G401.6 (cell line): ENCODE data around the gene UVSSA.
"Not testable (repeated sequence)": the region's sequence is repeated elsewhere in the genome, so short reads cannot be mapped to it uniquely, and the experiment has no call there.

Experiments
- FAIRE-seq: peaks from 2 replicates; lab custom pipeline; 2012; peaks lifted over from hg19 to GRCh38; lab: Jason Lieb, UNC

UVSSA gene

DNA sequence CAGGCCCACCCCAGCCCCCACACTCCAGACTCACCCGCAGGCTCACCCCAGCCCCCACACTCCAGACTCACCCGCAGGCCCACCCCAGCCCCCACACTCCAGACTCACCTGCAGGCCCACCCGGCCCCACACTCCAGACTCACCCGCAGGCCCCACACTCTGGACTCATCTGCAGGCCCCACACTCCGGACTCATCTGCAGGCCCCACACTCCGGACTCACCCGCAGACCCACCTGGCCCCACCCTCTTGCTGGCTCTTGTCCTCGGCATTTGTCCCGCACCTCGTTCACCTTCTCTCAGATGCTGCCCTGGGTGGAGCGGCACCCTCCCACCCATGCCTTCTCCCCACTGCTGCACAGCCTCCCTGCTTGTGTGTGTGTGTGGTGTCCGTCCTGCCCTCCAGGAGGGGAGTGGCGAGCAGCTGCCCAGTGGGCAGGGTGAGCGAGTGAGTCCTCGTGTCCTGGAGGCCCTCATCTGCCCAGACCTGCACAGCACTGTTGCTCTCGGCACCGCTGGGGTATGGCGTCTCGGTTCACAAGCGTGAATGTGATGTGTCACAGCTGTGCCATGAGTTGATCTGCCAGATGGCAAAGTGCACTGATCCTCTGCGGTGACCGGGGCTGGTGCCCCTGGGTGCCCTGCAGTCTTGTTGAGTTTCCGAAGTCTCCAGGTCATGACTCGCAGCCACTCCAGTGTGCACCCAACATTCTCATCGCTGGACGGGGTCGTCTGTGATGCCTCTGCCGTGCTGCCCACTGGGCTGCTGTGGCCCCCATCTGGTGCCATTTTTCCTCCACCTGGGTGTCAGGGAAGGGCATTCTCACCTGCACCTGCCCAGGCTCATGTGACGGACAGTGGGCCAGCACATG lies 29.6 kb upstream of the UVSSA start:
- FAIRE-seq = no peak

DNA sequence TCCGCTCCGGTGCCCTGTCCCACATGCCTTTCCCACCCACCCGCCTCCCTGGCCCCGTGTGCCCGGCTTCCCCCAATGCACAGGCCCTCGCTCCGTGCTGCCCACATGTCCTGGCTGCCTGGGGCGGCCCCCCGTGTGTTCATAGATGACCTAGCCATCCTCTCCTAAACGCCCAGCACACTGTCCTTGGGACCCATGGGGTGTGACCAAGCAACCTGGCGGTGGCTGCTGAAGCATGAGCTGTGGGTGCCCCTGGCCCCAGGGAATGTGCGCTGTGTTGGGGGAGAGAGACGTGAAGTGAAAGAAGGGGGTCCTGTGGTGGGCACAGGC lies 29.0 kb upstream of the UVSSA start:
- FAIRE-seq = no peak

DNA sequence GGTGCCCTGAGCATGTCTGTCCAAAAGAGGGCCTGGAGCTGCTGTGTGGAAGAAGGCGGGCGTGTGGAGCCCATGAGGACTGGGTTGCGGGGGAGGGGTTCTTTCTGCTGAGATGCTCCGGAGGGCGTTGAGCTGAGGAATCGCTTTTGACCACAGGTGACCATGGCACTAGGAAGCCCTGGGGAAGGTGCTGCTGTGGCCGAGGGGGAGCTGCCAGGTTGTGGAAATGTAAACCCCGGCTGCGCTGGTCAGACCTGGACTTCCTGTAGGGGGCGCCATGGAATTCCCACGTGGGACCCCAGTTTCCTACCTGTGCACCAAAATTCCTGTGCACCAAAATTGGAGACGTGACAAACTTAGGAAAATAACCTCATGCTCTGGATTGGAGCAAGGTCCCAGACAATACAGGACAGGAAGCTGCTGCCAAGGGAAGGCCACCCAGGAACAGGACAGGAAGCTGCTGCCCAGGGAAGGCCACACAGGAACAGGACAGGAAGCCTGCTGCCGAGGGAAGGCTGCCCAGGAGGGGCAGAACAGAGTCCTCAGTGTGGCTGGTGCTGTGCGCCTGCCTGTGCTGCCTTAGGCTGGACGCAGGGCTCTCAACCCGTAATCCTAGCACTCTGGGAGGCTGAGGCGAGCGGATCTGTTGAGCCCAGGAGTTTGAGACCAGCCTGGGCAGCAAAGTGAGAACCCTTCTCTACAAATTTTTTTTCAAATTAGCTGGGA lies 28.4 kb upstream of the UVSSA start:
- no peak for FAIRE-seq

DNA sequence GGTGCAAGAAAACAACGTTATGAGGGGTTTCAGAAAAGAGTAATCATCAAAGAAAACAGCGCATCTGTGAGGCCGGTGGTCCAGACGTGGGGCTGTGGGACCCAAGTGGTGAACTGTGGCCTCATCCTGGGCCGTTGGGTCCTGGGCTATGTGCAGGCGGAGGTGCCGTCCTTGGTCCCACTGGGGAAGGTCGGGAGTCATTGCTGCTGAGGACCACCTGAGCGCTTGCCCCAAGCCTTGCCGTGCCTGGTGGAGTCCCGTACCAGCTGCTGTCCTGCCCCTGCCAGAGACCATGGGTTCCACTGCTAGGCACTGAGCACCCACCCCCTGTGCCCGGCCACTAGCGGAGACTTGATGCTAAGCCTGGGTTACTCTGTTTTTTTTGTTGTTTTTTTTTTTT lies 25.5 kb upstream of the UVSSA start:
- no peak for FAIRE-seq

DNA sequence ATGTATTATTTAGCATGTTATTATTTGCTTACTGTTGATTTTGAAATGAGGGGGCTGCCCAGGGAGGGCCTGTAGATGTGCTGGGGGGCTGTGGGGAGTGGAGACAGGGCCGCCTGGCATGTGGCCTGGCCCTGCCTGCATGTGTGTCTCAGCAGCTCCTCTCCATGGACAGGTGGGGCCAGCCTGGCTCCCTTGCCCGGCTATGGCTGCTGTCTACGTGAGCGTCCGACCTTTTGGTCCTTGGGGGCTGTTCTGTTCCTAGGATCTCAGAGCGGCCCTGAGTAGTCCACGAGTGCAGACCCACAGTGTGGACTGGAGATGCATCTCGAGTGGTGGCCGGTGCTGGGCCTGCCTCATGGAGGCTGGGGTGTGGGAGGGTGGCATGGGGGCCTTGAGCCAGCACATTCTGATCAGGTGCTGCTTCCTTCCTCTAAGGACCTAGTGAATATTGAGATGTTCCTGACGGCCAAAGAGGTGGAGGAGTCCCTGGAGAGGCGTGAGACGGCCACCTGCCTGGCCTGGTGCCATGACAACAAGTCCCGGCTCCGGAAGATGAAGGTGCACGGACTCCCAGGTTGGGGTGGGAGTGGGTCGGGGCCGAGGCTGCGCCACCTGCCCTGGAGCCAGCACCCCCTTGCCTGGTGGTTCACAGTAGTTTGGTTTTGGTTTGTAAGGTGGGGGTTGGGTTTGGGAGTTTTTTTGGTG lies 24.9 kb upstream of the UVSSA start:
- FAIRE-seq = no peak

DNA sequence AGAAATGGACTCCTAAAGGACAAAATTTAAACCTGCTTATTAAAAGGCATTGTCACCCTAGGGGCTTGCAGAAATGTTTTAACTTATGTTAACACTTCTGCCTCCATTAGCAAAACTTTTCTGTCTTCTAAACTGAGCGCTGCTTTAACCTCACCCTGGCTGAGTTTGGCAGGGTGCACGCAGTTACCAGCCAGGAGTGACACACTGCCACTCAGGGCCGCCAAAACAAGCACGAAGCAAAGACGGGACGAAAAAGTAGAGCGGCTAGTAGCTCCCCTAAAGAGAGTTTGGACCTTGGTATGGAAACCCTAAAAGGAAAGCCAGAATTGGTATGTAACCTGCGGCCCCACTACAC lies 23.8 kb upstream of the UVSSA start:
- no peak for FAIRE-seq

DNA sequence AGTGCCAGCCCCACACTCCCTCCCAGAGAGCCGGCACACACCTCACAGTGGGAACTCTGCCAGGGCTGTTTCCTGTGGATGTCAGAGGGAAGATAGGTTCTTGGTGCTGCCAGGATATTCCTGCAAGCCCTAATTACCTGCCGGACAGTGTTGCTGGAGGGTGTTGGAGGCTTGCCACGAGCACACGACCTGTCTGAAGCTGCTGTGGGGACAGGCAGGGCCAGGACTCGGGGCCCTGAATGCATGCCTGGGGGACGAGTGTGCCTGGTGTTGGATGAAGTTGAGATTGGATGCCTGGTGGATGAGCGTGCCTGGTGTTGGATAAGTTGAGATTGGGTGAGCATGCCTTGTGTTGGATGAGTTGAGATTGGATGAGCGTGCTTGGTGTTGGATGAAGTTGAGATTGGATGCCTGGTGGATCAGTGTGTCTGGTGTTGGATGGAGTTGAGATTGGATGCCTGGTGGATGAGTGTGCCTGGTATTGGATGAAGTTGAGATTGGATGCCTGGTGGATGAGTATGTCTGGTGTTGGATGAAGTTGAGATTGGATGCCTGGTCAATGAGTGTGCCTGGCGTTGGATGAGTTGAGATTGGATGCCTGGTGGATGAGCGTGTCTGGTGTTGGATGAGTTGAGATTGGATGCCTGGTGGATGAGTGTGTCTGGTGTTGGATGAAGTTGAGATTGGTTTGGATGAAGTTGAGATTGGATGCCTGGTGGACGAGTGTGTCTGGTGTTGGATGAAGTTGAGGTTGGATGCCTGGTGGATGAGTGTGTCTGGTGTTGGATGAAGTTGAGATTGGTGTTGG lies 23.2 kb upstream of the UVSSA start:
- FAIRE-seq = no peak

DNA sequence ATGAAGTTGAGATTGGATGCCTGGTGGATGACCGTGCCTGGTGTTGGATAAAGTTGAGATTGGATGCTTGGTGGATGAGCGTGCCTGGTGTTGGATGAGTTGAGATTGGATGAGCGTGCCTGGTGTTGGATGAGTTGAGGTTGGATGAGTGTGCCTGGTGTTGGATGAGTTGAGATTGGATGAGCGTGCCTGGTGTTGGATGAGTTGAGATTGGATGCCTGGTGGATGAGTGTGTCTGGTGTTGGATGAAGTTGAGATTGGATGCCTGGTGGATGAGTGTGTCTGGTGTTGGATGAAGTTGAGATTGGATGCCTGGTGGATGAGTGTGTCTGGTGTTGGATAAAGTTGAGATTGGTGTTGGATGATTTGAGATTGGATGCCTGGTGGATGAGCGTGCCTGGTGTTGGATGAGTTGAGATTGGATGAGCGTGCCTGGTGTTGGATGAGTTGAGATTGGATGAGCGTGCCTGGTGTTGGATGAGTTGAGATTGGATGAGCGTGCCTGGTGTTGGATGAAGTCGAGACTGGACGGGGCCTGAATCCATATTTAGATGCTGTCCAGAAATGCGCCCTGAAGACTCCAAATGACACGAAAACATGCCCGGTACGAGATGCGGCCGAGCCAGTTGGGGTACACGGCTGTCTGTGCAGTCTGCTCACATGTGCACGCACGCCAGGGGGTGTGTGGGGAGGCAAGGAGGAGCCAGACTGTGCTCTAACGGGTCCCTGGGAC lies 22.4 kb upstream of the UVSSA start:
- not testable (repeated sequence) for FAIRE-seq

DNA sequence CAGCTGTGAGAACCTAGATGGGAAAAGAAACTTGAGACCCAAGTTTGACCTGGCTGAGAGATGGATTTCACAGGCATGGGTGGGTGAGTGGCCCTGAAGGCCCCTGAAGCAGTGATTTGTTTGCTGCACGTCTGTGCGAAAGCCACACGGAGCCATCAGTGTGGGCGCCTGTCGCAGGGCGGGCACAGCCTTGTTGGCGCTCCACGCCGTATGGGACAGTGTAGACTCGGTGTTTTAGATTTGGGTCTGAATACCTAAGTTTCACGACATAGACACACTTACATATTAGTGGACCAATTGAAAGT lies 21.9 kb upstream of the UVSSA start:
- no peak for FAIRE-seq

DNA sequence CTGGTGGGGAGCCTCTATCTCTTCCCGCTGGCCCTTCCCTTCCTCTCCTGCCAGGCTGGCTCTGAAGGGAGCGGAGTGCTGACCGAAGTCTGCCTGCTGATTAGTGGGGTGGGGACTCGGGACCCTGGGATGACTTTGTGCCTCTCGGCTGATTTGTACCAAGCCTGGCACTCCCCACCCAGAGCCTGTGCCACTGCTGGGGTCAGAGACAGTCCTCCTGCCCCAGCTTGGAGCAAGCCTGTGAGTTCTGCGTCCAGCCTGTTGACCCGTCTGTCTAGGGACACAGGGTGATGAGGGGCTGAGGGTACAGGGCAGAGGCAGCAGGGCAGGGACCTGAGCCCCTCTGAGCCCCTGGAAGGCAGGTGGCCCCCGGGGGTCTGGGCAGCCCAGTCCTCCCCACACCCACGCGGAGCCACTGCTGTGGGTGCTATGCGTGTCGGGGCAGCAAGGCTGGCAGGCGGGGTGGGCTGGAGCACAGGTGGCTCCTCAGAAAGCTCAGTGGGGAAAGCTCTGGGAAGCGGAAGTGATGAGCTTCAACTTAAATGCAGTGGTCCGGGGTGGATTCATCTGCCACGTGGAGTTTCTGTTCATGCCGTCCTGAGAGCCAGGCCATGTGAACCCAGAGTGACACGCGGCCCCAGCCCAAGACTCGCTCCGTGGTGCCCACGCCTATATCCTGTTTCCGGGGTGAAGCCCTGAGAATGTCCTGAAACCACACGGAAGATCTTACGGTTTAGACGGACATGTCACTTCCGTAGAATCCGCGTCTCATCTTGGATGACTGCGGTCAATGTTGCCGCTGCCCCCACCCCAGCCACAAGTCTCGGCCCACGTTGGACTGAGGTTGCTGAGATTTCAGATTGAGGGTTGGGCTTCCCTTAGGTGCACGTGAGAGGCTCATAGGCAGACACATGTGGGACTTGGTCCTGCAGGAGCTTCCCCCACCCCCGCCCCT lies 21.1 kb upstream of the UVSSA start:
- no peak for FAIRE-seq

DNA sequence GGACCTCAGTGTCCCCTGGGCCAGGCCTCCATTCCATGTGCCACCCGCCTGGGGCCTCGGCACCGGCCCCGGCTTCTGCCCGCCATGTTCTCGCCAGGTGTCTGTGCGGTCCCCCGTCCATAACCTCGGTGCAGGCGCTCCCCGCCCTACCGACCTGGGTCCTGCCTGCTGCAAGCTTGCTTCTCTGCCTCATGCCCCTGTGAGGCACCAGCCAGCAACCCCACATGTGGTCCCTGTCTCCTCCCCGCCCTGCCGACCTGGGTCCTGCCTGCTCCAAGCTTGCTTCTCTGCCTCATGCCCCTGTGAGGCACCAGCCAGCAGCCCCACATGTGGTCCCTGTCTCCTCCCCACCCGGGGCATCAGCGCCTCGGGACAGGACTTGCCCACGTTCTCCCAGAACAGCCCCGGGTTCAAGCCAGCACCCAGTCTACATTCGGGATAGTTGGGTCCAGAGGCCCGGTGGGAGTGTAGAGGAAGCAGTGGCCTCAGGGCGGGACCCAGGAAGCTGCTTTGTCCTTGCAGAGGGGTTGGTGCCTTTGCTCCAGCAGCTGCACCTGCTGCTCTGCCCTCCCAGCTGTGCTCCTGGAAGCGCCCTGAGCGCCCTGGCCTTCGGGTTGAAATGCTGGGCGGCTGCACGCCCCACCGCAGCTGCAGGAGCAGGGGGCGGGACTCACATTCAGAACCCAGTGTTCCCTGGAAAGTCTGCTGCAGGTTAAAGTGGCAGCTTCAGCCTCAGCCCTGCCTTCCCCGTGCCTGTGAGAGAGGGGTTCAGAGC lies 20.1 kb upstream of the UVSSA start:
- FAIRE-seq = no peak

DNA sequence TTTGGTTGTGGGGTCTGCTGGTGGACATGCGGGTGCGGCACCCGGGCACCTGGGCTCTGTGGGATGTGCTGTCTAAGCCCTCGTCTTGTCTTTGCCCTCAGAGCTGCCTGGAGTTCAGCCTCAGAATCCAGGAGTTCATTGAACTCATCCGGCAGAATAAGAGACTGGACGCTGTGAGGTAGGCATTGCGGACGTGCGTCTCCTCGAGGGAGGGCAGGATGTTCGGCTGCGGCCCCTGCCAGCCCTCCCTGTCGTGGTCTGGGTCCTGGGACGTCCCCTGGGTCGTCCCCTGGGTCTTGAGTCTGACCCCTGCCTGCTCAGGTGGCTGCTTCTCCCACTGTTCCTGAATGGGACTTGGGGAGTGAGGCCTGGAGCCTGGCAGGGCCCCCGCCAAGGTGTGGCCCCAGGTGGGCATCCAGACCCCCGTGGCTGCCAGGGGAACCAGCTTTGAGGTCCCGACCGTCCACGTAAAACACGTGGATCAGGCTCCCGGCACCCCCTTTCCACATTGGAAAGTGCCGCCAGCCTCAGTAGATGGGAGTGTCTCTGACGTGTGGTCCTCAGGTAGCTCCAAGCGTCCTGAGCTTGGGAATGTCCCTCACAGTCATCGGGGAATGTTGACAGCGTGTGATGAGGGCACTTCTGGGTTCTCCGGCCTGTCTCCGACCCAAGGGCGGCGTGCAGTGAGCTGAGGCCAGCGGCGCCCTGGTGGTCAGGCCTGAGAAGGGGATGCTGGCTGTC lies 19.3 kb upstream of the UVSSA start:
- FAIRE-seq = no peak

DNA sequence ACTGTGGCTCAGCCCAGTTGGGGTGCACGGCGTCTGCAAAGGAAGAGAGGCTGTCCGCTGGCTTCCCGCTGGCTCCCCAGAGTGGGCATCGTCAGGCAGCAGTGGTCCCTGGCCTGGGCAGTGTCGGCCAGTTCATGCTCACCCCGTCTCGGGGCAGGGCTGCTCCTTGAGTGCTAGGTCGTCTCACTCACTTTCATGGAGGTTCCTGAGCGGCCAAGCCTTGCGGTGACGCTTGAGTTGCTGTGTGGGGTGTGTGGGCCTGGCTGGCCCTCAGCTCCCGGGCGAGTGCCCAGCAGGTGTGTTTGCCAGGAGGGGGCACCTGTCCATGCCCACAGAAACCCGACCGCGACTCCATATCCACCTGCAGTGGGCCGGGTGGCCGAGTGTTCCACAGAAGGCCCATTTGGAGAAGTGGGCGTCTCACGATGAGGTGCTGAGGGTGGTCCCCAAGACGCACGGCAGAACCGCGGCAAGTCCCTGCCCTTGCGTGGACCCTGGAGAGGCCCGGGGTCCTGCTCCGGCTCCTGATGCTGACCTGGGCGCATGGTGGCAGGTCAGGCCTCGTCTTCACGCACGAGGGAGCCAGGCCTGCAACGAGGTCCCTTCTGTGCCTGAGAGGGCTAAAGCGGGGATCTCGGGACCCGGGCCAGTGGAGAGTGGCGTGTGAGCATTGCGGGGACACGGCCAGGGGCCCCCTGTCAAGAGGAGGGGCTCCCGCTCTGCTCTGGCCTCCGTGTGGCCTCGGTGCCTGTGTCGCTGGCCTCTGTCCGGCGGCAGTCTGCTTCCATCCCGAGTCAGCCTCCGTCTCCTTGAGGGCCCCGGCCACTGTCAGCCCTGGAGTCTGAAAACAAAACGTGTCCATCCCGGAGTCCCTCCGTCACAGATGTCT lies 18.5 kb upstream of the UVSSA start:
- no peak for FAIRE-seq

DNA sequence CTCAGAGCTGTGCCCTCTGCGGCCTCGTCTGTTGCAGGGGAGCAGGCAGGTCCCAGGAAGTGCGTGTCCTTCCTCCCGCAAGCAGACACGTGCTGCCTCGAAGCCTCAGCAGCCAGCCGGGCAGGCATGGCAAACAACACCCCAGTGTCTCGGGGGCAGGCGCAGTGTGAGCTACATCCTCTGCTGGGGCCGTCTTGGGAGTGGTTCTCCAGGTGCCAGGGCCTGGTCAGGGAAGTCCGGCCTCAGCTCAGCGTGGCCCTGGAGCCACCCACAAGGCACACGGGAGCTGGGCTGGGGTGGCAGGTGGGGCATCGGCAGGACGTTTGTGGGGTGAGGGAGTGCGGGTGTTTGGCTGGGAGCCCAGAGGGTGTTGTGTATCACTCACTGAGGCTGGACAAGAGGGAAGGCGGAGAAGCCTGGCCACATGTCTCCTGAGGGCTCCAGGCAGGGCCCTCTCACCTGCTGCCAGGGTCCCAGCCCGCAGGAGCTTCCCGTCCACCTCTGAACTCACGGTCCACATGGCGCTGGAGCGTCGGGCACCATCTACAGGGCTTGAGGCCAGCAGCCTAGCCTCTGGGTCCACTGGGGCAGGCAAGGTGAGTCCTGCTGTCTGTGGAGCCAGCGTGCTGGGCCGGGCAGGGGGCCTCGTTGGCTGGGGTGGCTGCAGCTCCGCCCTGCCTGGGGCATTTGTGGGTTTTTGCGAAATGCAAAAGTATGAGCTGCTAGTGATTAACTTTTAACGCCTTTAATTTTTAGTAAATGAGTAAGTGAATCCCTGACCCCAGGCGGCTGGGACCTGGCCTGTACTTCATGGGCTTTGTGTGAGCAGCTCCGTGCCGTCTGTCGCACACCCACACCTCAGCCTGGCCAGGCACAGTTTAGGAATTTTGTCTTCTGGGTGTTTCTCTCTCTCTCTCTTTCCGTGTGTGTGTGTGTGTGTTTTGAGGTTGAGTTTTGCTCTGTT lies 17.3 kb upstream of the UVSSA start:
- no peak for FAIRE-seq

DNA sequence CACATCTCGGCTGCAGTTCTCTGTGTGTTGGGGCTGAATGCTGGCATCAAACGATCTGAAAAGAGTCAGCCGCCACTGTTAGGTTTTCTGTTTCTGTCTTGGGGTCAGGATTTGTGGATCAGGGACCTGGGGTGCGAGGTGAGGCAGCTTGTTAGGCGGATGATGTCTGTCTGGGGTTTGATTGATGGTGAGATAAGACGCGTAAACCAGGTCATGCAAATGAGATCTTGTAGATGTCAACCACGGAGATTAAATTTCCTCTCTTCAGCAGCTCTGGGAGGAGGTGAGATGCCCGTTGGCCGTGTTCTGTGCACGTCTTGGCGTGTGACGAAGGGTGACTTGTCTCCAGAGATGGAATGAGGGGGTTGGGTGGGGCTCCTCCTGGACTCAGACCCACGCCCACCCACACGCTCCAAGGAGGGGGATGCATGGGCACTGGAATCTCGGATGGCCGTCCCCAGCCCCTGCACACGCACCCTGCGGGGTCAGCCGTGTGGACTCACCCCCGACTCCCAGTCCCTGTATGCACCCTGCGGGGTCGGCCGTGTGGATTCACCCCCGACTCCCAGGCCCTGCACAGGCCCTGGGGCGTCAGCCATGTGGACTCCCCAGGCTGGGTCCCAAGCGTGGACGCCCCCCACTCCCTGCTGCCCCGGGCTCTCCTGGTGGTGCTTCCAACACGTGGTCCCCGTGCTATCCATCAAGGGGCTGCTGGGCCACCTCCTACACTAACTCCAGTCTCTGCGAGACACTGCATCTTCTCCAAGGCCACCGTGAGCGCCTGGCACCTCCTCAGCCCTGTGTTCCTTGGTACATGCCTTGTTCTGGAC lies 16.0 kb upstream of the UVSSA start:
- no peak for FAIRE-seq
